Thyroid gland (tissue), 4 donors: ENCODE data around the gene DTYMK. TPM values are rescaled to one million over a fixed set of nuclear protein-coding genes. Genes with fewer than 3 reads are reported as not detected.

Experiments
- DNase-seq, 2 donors: peaks; one replicate each; pipeline ENCODE4 v3.0.0-alpha.2; 2019
- H3K27ac ChIP-seq, 3 donors: fragments of 200-600 bp; sonication (generic); 1 replicate in 2 of 3; 2 replicates in 1 of 3; pipeline ENCODE4 v1.5.1; 2016 to 2019; ENCODE audit warnings: mild to moderate bottlenecking in 1 of 3, moderate library complexity in 1 of 3
- H3K27me3 ChIP-seq: fragments of 200-600 bp; sonication (generic); one replicate; pipeline ENCODE4 v1.5.1; 2019
- H3K36me3 ChIP-seq, 2 donors: fragments of 200-600 bp; sonication (generic); one replicate each; pipeline ENCODE4 v1.5.1; 2016 to 2019
- H3K4me1 ChIP-seq, 2 donors: fragments of 200-600 bp; sonication (generic); one replicate each; pipeline ENCODE4 v1.5.1; 2017 to 2019
- H3K4me3 ChIP-seq, 3 donors: fragments of 200-600 bp; sonication (generic); replicated peaks in 1 of 3; 1 replicate in 2 of 3; 2 replicates in 1 of 3; pipeline ENCODE4 v1.5.1; 2016; ENCODE audit warnings: mild to moderate bottlenecking in 1 of 3
- H3K9me3 ChIP-seq: fragments of 200-600 bp; sonication (generic); one replicate; pipeline ENCODE4 v1.5.1; 2017
- CTCF ChIP-seq, 6 experiments: fragments of 200-600 bp in 3 of 6; fragments of 450-650 bp in 3 of 6; sonication (generic) in 3 of 6; IDR thresholded peaks; one replicate each; pipeline ENCODE4 v1.5.1; 2016 to 2019; ENCODE audit warnings: antibody characterized with exemption in 6 of 6, mild to moderate bottlenecking in 2 of 6, inconsistent platforms in 1 of 6, moderate library complexity in 1 of 6
- POLR2A ChIP-seq, 2 donors: fragments of 450-650 bp; IDR thresholded peaks; one replicate each; pipeline ENCODE4 v1.6.1; 2017; ENCODE audit warnings: antibody characterized with exemption in 2 of 2, mild to moderate bottlenecking in 2 of 2, moderate library complexity in 1 of 2
- WGBS, 2 donors: methylation state at CpG; one replicate each; pipeline ENCODE4 v1.1.5; 2017; 5-methylcytosine and 5-hydroxymethylcytosine counted together
- intact Hi-C: fragments of 100-400 bp; cut with DNase I; formaldehyde crosslinking; loops from one replicate; pipeline ENCODE4 v1.15.1; 2023
- total RNA-seq, 4 donors: library from RNA; depleted of rRNA; stranded (reverse); fragments of >200 nt; gene quantifications; one replicate each; pipeline ENCODE4 v1.2.3, GENCODE V29; 2016

Gene DTYMK
- total RNA-seq, 4 donors from 2014 or later: 9.6 to 24.0 (median 15.7) TPM

DNA sequence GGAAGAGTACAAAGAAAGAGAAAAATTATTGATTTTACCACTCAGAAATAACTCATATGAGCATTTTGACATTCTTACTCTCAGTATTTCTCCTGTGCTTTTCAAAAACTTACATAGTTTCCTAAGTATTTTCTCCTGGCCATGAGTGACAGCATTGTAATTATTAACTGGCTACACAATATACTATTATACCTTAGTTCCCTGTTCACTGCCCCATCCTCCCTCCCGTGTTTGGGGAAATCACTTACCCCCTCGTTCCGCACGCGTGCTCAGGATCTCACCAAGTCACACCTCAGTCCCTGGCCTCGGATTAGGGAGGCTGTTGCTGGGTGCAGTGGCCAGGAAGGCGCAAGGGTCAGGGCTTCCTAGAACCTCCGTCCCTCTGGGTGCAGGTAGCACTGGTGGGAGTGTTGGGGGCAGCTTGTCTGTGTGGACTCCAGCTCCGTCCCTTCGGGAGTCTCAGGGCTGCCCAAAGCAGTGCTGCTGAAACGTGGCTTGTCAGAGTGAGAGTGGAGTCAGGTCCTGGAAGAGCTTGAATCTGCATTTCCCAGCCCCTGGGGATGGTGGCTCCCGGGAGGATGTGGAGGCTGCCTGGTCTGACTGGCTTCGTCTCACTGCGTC, 25.9 kb downstream of the DTYMK start:
- Histone ChIP-seq H3K27me3 (no peaks in the 10 kb centered on the region), H3K4me1 (no peaks in the 10 kb centered on the region), H3K36me3 (peaks cover 27 to 40% of the 10 kb centered on the region in 2 donors), H3K27ac (no peak overlapping the region), H3K9me3 (no peaks in the 10 kb centered on the region), H3K4me3 (no peak overlapping the region)
- TF ChIP-seq CTCF (IDR thresholded peaks at IDR 0.05) (no peak), POLR2A (IDR thresholded peaks at IDR 0.05) (no peak)
- 94 to 97% methylated on average over 13 of the region's 14 CpGs for WGBS, 2 donors
- intact Hi-C loops: no loop called here
- no peak for DNase-seq

DNA sequence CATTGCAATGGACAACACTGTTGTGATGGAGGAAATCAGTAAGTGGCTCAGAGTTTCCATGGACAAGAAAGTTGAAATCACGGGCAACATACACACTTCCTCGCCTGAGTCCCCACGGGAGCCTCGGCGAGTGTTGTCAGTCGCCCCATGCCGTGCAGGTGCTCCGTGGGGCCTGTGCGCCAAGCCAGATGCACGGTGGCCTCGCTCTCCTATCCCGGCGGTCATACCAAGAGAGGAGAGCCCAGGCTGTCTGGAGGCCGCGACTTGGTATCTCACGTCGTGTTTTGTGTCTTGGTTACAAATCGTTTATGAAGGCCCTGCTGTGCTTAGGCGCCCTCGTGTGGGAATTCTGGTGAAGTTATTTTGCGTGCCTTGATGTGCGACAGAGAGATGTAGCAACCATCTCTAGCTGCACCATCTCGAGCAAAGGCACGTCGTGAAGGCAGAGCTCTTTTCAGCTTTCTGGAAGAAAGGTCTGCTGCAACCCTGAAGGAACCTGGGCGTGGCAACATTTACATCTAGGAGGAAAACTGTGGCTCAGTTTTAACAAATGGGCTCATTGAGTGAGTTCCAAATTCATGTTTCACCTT, 27.4 kb downstream of the DTYMK start:
- intact Hi-C loops: no loop called here
- Histone ChIP-seq H3K4me1 (no peaks in the 10 kb centered on the region), H3K36me3 (peaks cover 42 to 52% of the 10 kb centered on the region in 2 donors), H3K4me3 (no peak overlapping the region), H3K27me3 (no peaks in the 10 kb centered on the region), H3K9me3 (no peaks in the 10 kb centered on the region), H3K27ac (no peak overlapping the region)
- DNase-seq: peak; percentile 42 to 54
- WGBS, 2 donors: 66 to 71% methylated on average over 26 of the region's 26 CpGs
- peak in 3 of 6 experiments; percentile 33 to 53 (median 38) for TF ChIP-seq CTCF (IDR thresholded peaks at IDR 0.05)
- no peak for TF ChIP-seq POLR2A (IDR thresholded peaks at IDR 0.05)

- Histone ChIP-seq H3K4me1 (no peaks in the 10 kb centered on the region), H3K4me3 (no peak overlapping the region), H3K36me3 (peaks cover 42 to 52% of the 10 kb centered on the region in 2 donors), H3K27ac (no peak overlapping the region), H3K9me3 (no peaks in the 10 kb centered on the region), H3K27me3 (no peaks in the 10 kb centered on the region)
- no peak for DNase-seq
- TF ChIP-seq CTCF (IDR thresholded peaks at IDR 0.05) (no peak), POLR2A (IDR thresholded peaks at IDR 0.05) (no peak)
- 81 to 94% methylated on average over 5 of the region's 5 CpGs for WGBS, 2 donors
- intact Hi-C loops: no loop called here
These were observed 28.3 kb downstream of the DTYMK start for GRCh38 chr2:241658296-241658695.

DNA sequence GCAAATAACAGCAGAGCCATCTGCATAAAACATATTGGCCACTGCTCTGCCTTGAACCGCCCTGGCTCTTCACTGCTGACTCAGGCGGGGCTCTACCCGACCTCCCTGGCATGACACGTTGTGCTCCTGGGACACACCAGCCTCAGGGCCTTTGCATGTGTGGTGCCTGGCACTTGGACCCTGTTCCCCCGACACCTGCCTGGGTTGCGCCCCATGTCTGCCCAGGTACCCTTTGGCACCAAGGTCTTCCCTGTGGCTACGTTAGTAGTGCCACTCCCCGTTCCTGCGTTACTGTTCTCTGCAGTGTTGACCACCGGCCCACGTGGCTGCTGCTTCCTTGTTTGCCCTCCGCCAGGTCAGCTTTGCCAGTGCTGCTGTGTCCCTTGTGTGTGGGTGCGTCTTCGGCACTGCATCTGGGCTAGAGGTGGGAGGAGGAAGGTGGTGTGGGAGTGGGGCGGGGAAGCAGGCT, 28.8 kb downstream of the DTYMK start:
- Histone ChIP-seq H3K9me3 (no peaks in the 10 kb centered on the region), H3K27me3 (no peaks in the 10 kb centered on the region), H3K4me1 (no peaks in the 10 kb centered on the region), H3K4me3 (no peak overlapping the region), H3K27ac (no peak overlapping the region), H3K36me3 (peaks cover 45 to 53% of the 10 kb centered on the region in 2 donors)
- intact Hi-C loops: no loop called here
- no peak for DNase-seq
- WGBS, 2 donors: 94 to 96% methylated on average over 14 of the region's 15 CpGs
- no peak for TF ChIP-seq CTCF (IDR thresholded peaks at IDR 0.05)
- TF ChIP-seq POLR2A (IDR thresholded peaks at IDR 0.05): no peak

DNA sequence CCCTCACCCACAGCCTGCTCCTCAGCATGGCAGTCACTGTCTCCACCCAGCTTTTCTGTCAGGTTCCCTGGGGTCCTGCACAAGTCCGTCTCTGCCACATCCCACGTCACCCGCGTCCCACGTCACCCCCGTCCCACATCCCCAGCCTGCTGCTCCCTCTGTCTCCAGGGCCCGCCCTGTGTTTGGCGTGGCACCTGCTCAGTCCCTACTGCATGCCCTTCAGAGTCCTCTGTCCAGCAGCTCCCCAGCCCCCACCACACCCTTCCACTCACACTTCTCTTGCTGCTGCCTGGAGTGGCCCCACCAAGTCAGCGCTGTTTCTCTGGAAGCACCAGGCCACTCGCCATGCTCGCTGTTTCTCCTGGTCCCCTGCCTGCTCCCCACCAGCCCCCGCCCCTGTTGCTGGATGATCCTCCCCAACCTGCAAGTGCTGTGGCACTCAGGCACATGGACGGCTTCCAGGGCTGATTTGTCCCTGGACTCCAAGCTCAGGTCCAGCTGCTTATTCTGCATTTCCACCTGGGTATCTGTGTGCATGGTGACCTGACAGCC, 30.3 kb downstream of the DTYMK start:
- Histone ChIP-seq H3K27ac (no peak overlapping the region), H3K36me3 (peaks cover 50 to 55% of the 10 kb centered on the region in 2 donors), H3K9me3 (no peaks in the 10 kb centered on the region), H3K4me1 (no peaks in the 10 kb centered on the region), H3K27me3 (no peaks in the 10 kb centered on the region), H3K4me3 (no peak overlapping the region)
- intact Hi-C loops: no loop called here
- 92 to 98% methylated on average over 13 of the region's 13 CpGs for WGBS, 2 donors
- TF ChIP-seq POLR2A (IDR thresholded peaks at IDR 0.05) (no peak), CTCF (IDR thresholded peaks at IDR 0.05) (no peak)
- no peak for DNase-seq
